ENCODE results near the gene TLL1. TPM values are rescaled to one million over a fixed set of nuclear protein-coding genes. Genes with fewer than 3 reads are reported as not detected.

The TLL1 gene
- total and polyA plus RNA-seq, 4 donors, result 0.04 to 0.25 (median 0.05) TPM; not detected in 1

DNA sequence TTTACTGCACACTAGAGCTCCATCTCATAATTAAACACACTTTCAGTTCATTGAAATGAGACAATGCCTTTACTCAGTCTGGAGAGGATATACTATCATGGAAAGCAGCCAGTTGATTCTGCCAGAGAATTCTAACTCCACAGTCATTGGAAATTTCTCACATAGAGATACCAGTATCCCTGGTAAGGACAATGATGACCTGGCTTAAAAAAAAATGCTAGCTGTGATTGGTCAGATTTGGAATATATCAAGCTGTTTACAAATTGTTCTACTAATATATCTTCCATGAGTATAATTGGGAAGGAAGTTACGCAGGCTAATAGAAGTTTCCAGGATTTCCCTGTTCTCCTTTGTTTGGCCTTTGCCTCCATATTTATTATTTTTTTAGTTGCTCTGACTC lies 34.5 kb upstream of the TLL1 start:
- no peaks in the 10 kb centered on the region for H3K4me1 ChIP-seq (ENCODE audit: control insufficient read depth in 4 of 4, insufficient read depth in 4 of 4, low read length in 3 of 4)
- no peaks in the 10 kb centered on the region for H3K36me3 ChIP-seq (ENCODE audit: control insufficient read depth in 4 of 4, insufficient read depth in 3 of 4, low read depth in 1 of 4, low read length in 3 of 4)
- H3K27ac ChIP-seq (ENCODE audit: low read depth in 1 of 2, low read length in 2 of 2), result no peak overlapping the region
- H3K9ac ChIP-seq (ENCODE audit: low read depth in 1 of 2, low read length in 2 of 2), result no peak overlapping the region
- DNase-seq (ENCODE audit: low spot score), result no peak
- no peaks in the 10 kb centered on the region for H3K9me3 ChIP-seq (ENCODE audit: control insufficient read depth in 4 of 4, low read length in 3 of 4)
- no peaks in the 10 kb centered on the region for H3K27me3 ChIP-seq (ENCODE audit: control insufficient read depth in 4 of 4, insufficient read depth in 4 of 4, low read length in 3 of 4)
- WGBS, result 79% methylated on average over 1 of the region's 1 CpG
- no peak overlapping the region for H3K4me3 ChIP-seq (ENCODE audit: low read depth in 1 of 3, low read length in 3 of 3)
- no peak for TF ChIP-seq EGR1 (IDR thresholded peaks at IDR 0.05; ENCODE audit: low read depth in 2 of 2)
- TF ChIP-seq NR2F2 (IDR thresholded peaks at IDR 0.05), result no peak
- TF ChIP-seq, protein P1, sequence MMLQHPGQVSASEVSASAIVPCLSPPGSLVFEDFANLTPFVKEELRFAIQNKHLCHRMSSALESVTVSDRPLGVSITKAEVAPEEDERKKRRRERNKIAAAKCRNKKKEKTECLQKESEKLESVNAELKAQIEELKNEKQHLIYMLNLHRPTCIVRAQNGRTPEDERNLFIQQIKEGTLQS (IDR thresholded peaks at IDR 0.05), result no peak
- TF ChIP-seq, protein P2, sequence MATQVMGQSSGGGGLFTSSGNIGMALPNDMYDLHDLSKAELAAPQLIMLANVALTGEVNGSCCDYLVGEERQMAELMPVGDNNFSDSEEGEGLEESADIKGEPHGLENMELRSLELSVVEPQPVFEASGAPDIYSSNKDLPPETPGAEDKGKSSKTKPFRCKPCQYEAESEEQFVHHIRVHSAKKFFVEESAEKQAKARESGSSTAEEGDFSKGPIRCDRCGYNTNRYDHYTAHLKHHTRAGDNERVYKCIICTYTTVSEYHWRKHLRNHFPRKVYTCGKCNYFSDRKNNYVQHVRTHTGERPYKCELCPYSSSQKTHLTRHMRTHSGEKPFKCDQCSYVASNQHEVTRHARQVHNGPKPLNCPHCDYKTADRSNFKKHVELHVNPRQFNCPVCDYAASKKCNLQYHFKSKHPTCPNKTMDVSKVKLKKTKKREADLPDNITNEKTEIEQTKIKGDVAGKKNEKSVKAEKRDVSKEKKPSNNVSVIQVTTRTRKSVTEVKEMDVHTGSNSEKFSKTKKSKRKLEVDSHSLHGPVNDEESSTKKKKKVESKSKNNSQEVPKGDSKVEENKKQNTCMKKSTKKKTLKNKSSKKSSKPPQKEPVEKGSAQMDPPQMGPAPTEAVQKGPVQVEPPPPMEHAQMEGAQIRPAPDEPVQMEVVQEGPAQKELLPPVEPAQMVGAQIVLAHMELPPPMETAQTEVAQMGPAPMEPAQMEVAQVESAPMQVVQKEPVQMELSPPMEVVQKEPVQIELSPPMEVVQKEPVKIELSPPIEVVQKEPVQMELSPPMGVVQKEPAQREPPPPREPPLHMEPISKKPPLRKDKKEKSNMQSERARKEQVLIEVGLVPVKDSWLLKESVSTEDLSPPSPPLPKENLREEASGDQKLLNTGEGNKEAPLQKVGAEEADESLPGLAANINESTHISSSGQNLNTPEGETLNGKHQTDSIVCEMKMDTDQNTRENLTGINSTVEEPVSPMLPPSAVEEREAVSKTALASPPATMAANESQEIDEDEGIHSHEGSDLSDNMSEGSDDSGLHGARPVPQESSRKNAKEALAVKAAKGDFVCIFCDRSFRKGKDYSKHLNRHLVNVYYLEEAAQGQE (IDR thresholded peaks at IDR 0.05), result no peak
- TF ChIP-seq, protein P3, sequence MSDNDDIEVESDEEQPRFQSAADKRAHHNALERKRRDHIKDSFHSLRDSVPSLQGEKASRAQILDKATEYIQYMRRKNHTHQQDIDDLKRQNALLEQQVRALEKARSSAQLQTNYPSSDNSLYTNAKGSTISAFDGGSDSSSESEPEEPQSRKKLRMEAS (IDR thresholded peaks at IDR 0.05), result no peak
- no peak for TF ChIP-seq SP1 (IDR thresholded peaks at IDR 0.05)
- no peak for TF ChIP-seq FOXA2 (IDR thresholded peaks at IDR 0.05)
- no peak for TF ChIP-seq RAD21 (IDR thresholded peaks at IDR 0.05)
- TF ChIP-seq RXRA (IDR thresholded peaks at IDR 0.05), result no peak
- TF ChIP-seq GABPA (IDR thresholded peaks at IDR 0.05 in 1 of 2, conservative IDR thresholded peaks at IDR 0.05 in 1 of 2), result no peak
- no peak for TF ChIP-seq HNF4A (conservative IDR thresholded peaks at IDR 0.05)
- TF ChIP-seq TAF1 (conservative IDR thresholded peaks at IDR 0.05), result no peak
- TF ChIP-seq FOXA1 (IDR thresholded peaks at IDR 0.05), result no peak

DNA sequence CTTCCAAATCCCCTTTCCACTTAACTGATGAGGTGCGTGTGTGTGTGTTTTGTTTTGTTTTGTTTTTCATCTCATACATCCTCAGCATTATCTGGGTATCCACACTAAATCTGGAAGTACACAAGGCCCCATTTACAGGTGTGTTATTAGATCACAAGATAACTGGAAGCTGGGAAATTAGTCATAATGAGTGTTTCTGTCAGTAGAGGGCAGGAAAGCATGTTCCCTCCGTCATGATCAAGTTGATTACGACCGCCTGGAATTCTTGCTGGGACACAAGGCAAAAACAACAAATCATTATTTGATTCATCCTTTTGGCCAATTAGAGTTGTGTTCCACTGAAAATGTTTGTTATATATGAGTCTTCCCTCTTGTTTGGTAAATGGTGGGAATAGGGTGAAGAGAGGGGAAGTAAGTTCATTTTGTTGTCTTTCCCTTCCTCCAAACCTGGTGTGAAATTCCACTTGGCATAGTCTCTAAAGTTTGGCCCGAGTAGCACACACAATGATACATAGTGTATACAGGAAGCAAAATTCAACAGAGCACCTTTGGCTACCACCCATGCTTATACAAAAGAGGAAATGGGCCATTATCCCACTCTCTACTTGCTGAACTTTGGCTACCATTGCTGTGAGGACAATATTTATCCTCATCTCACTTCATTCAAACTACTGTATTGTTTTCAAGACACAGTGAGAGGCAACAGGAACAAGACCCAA lies 33.3 kb upstream of the TLL1 start:
- H3K4me3 ChIP-seq (ENCODE audit: low read depth in 1 of 3, low read length in 3 of 3), result no peak overlapping the region
- H3K27ac ChIP-seq (ENCODE audit: low read depth in 1 of 2, low read length in 2 of 2), result no peak overlapping the region
- no peaks in the 10 kb centered on the region for H3K27me3 ChIP-seq (ENCODE audit: control insufficient read depth in 4 of 4, insufficient read depth in 4 of 4, low read length in 3 of 4)
- 73% methylated on average over 5 of the region's 5 CpGs for WGBS
- H3K9ac ChIP-seq (ENCODE audit: low read depth in 1 of 2, low read length in 2 of 2), result no peak overlapping the region
- TF ChIP-seq RAD21 (IDR thresholded peaks at IDR 0.05), result no peak
- TF ChIP-seq, protein P4, sequence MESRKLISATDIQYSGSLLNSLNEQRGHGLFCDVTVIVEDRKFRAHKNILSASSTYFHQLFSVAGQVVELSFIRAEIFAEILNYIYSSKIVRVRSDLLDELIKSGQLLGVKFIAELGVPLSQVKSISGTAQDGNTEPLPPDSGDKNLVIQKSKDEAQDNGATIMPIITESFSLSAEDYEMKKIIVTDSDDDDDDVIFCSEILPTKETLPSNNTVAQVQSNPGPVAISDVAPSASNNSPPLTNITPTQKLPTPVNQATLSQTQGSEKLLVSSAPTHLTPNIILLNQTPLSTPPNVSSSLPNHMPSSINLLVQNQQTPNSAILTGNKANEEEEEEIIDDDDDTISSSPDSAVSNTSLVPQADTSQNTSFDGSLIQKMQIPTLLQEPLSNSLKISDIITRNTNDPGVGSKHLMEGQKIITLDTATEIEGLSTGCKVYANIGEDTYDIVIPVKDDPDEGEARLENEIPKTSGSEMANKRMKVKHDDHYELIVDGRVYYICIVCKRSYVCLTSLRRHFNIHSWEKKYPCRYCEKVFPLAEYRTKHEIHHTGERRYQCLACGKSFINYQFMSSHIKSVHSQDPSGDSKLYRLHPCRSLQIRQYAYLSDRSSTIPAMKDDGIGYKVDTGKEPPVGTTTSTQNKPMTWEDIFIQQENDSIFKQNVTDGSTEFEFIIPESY (IDR thresholded peaks at IDR 0.05), result no peak
- TF ChIP-seq NR2F2 (IDR thresholded peaks at IDR 0.05), result no peak
- TF ChIP-seq, protein P2 (IDR thresholded peaks at IDR 0.05), result no peak
- no peak for TF ChIP-seq SP1 (IDR thresholded peaks at IDR 0.05)
- TF ChIP-seq, protein P3 (IDR thresholded peaks at IDR 0.05), result no peak
- TF ChIP-seq HNF4G (IDR thresholded peaks at IDR 0.05), result no peak
- TF ChIP-seq GABPA (IDR thresholded peaks at IDR 0.05 in 1 of 2, conservative IDR thresholded peaks at IDR 0.05 in 1 of 2), result no peak
- no peak for TF ChIP-seq FOXA1 (IDR thresholded peaks at IDR 0.05)
- no peak for TF ChIP-seq HNF4A (conservative IDR thresholded peaks at IDR 0.05)
- no peak for TF ChIP-seq RXRA (IDR thresholded peaks at IDR 0.05)
- TF ChIP-seq, protein P1 (IDR thresholded peaks at IDR 0.05), result no peak
- TF ChIP-seq, protein P5, sequence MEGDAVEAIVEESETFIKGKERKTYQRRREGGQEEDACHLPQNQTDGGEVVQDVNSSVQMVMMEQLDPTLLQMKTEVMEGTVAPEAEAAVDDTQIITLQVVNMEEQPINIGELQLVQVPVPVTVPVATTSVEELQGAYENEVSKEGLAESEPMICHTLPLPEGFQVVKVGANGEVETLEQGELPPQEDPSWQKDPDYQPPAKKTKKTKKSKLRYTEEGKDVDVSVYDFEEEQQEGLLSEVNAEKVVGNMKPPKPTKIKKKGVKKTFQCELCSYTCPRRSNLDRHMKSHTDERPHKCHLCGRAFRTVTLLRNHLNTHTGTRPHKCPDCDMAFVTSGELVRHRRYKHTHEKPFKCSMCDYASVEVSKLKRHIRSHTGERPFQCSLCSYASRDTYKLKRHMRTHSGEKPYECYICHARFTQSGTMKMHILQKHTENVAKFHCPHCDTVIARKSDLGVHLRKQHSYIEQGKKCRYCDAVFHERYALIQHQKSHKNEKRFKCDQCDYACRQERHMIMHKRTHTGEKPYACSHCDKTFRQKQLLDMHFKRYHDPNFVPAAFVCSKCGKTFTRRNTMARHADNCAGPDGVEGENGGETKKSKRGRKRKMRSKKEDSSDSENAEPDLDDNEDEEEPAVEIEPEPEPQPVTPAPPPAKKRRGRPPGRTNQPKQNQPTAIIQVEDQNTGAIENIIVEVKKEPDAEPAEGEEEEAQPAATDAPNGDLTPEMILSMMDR (IDR thresholded peaks at IDR 0.05; ENCODE audit: low read depth, low read length, missing input control), result no peak
- H3K4me1 ChIP-seq (ENCODE audit: control insufficient read depth in 4 of 4, insufficient read depth in 4 of 4, low read length in 3 of 4), result no peaks in the 10 kb centered on the region
- DNase-seq (ENCODE audit: low spot score), result no peak
- H3K36me3 ChIP-seq (ENCODE audit: control insufficient read depth in 4 of 4, insufficient read depth in 3 of 4, low read depth in 1 of 4, low read length in 3 of 4), result no peaks in the 10 kb centered on the region
- no peaks in the 10 kb centered on the region for H3K9me3 ChIP-seq (ENCODE audit: control insufficient read depth in 4 of 4, low read length in 3 of 4)
